MM.1S (cell line): ENCODE data around the gene S100A4.

Experiments used
- CTCF ChIP-seq: fragments of 300-600 bp; sonication (generic); IDR thresholded peaks from 2 replicates; pipeline ENCODE4 v1.5.1; 2016; ENCODE audit warnings: antibody characterized with exemption, low read length, mixed read lengths
- EZH2 ChIP-seq: fragments of 300-600 bp; sonication (generic); optimal IDR thresholded peaks from 2 replicates; pipeline ENCODE3; 2017; ENCODE audit warnings: low read depth, mild to moderate bottlenecking, antibody characterized with exemption, low read length, mixed read lengths
- EZH2phosphoT487 ChIP-seq: fragments of 300-600 bp; sonication (generic); IDR thresholded peaks from 2 replicates; pipeline ENCODE4 v1.6.1; 2018; ENCODE audit warnings: antibody characterized with exemption, low read length

- TF ChIP-seq CTCF = no peak
- TF ChIP-seq EZH2 = no peak
- TF ChIP-seq EZH2phosphoT487 = no peak
Measured at GRCh38 chr1:153567621-153568366, 22.2 kb upstream of the S100A4 start.
